GM12878 (cell line): ENCODE measurements around the gene NR3C1.

Source experiments
- ETV6 ChIP-seq, 2 experiments: fragments of 450-650 bp in 1 of 2; IDR thresholded peaks in 1 of 2; conservative IDR thresholded peaks in 1 of 2; 2 replicates each; pipeline ENCODE4 v1.6.1; 2014; ENCODE audit warnings: antibody characterized with exemption in 1 of 2, borderline replicate concordance in 1 of 2, low read depth in 1 of 2, mild to moderate bottlenecking in 1 of 2, moderate library complexity in 1 of 2
- EZH2 ChIP-seq: IDR thresholded peaks from 2 replicates; pipeline ENCODE4 v1.6.1; 2012; ENCODE audit warnings: low read depth, mild to moderate bottlenecking, control low read depth, inconsistent platforms, low read length, borderline replicate concordance; ENCODE audit not compliant: control insufficient read depth
- FOS ChIP-seq: IDR thresholded peaks from 3 replicates; pipeline ENCODE4 v1.6.1; 2011; ENCODE audit warnings: borderline replicate concordance; ENCODE audit not compliant: insufficient read length; ENCODE audit errors: extremely low read depth
- POLR2A ChIP-seq: IDR thresholded peaks from 2 replicates; pipeline ENCODE4 v1.6.1; 2011; ENCODE audit warnings: low read depth, mild to moderate bottlenecking, low read length
- REST ChIP-seq: IDR thresholded peaks from 2 replicates; pipeline ENCODE4 v1.6.1; 2012; ENCODE audit warnings: mild to moderate bottlenecking, low read depth, low read length
- SIX5 ChIP-seq: IDR thresholded peaks from 2 replicates; pipeline ENCODE4 v1.6.1; 2011; ENCODE audit warnings: mild to moderate bottlenecking, low read depth, low read length, moderate library complexity; ENCODE audit not compliant: severe bottlenecking
- USF2 ChIP-seq: IDR thresholded peaks from 2 replicates; pipeline ENCODE4 v1.6.1; 2011; ENCODE audit warnings: low read depth, low read length, improper control_type of control experiment, borderline replicate concordance

- TF ChIP-seq FOS = no peak
- no peak for TF ChIP-seq ETV6 (conservative IDR thresholded peaks at IDR 0.05 in 1 of 2, IDR thresholded peaks at IDR 0.05 in 1 of 2; ENCODE audit: borderline replicate concordance in 1 of 2, low read depth in 1 of 2)
- TF ChIP-seq POLR2A = no peak
- no peak for TF ChIP-seq SIX5
- TF ChIP-seq USF2 = no peak
- TF ChIP-seq EZH2 = no peak
- no peak for TF ChIP-seq REST
These were observed 40.7 kb downstream of the NR3C1 start for GRCh38 chr5:143362664-143363227.
